GM19468 (cell line): ENCODE measurements around the gene MYL1.

Source experiments
- ATAC-seq: cut with Tn5 transposase; IDR thresholded peaks from one replicate; pipeline ENCODE4 v1.9.1; 2021; ENCODE audit warnings: mild to moderate bottlenecking, moderate library complexity, moderate number of reproducible peaks; ENCODE audit not compliant: unreplicated experiment; ENCODE audit errors: extremely low read depth

The MYL1 gene

DNA sequence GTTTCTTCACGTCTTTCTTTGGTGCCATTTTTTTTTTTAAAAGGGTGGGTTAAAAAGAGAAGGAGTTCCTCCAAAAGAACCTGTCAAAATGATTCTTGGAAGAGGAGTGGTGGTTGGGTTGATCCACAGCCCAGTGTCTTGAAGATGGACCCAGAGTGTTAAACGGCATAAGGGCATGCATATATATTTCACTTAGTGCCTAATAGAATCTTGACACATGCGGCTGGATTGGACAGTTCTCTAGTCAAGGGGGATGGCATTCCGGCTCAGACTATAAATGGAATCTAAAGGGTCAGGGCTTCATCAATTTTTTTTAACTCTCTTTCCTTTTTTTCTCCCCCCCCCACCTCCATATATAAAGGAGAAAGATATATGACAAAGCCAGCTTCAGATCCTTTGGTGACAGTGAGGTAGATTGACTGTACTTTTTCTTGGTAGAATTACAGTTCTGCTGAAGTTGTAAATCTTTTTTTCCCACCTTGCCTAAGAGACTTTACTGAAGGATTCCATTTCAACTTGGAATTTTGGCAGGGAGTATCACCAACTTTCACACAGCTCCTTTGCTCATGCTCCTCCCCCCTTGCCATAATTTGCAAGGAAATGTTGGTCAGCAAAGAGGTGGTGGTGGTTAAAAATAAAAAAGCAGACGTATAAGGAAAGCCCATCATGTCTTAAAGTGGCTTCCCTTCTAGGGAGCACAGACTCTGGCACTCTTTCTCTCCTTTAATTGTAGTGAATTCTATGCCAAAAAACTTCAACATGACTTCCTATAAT is at the start of gene MYL1:
TSS of gene MYL1 (minus strand) at position 160 of the 774 bp plus-strand sequence. CDS start at position 28, 132 bp downstream.
- no peak for ATAC-seq

DNA sequence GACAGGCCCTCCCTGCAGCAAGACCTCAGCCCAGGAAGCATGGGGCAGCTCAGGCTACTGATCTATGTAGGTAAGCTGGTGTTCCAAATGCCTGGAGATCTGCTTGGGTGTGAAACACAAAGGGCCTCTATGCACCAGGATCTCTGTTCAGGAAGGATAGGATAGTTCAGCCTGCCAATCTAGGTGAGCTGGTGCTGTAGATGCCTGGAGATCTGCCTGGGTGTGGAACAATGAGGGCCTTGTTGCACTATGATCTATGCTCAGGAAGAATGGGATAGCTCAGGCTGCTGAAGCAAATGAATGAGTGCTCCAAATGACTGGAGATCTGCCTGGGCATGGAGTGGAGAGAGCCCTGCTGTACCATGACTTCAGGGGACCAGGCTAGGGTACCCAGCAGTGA is 48.9 kb upstream of the MYL1 start:
- no peak for ATAC-seq

GRCh38 chr2:210363261-210363660 is 48.3 kb upstream of the MYL1 start:
- no peak for ATAC-seq

DNA sequence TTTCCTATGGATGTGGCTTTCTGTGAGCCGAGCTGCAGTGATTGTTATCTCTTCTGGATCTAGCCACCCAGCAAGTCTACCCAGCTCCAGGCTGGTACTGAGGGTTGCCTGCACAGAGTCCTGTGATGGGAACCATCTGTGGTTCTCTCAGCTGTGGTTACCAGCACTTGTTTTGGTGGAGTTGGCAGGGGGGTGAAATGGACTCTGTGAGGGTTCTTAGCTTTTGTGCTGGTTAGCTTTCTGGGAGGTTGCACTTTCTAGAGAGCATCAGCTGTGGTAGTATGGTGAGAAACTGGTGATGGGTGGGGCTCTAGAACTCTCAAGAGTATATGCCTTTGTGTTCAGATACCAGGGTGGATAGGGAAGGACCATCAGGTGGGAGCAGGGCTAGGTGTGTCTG is 45.4 kb upstream of the MYL1 start:
- no peak for ATAC-seq

DNA sequence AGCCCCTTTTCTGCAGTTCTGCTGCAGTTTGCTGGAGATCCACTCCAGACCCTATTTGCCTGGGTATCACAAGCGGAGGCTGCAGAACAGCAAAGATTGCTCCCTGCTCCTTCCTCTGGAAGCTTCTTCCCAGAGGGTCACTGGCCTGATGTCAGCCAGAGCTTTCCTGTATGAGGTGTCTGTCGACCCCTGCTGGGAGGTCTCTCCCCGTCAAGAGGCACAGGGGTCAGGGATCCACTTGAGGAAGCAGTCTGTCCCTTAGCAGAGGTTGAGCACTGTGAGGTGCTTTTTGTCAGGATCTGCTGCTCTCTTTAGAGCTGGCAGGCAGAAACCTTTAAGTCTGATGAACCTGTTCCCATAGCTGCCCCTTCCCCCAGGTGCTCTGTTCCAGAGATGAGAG is 42.0 kb upstream of the MYL1 start:
- no peak for ATAC-seq

- ATAC-seq: no peak
These were observed 22.2 kb upstream of the MYL1 start for GRCh38 chr2:210337159-210337558.

DNA sequence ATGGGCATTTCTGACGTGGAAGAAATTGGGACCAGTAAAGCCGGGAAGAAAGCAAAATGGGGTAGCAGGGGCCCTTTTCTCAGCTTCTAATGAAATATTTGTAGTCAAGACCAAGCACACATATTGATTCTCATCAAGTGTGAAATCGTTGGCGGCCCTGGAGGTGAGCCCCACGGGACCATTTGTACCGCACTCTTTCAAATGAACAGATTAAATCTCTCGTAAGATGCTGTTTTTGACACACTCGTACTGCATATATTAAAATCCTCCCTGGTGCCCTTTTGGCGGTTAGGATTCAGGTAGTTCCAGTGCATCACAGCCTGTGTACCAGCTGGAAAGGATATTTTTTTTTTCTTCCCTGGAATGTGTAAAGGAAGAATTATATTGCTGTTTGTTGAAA is 9.9 kb upstream of the MYL1 start:
- ATAC-seq: no peak

- ATAC-seq: no peak
These were observed 9.5 kb upstream of the MYL1 start for GRCh38 chr2:210324458-210324857.

DNA sequence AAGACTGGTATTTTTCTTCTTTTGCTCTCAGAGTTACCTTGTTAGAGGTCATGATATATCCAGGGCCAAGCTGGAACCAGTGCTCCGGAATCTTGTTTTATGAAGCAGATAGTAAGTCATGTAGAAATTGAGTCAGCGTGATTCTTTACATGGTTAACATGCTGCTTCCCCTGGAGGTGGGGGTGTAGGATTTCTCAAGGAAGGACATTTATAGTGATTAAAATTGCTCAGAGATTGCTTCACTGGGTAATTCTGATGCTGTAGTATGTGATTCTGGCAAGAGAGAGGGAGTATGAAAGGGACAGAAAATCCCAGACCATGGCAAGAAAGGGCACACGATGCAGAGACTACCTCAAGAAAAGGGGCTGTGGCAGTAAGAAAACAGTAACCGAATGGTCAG is 8.0 kb upstream of the MYL1 start:
- ATAC-seq: no peak

GRCh38 chr2:210318891-210319290 is 3.9 kb upstream of the MYL1 start:
- no peak for ATAC-seq

GRCh38 chr2:210318486-210318885 is 3.5 kb upstream of the MYL1 start:
- ATAC-seq: no peak

- no peak for ATAC-seq
These were observed 4.4 kb downstream of the MYL1 start for GRCh38 chr2:210310550-210310949.

DNA sequence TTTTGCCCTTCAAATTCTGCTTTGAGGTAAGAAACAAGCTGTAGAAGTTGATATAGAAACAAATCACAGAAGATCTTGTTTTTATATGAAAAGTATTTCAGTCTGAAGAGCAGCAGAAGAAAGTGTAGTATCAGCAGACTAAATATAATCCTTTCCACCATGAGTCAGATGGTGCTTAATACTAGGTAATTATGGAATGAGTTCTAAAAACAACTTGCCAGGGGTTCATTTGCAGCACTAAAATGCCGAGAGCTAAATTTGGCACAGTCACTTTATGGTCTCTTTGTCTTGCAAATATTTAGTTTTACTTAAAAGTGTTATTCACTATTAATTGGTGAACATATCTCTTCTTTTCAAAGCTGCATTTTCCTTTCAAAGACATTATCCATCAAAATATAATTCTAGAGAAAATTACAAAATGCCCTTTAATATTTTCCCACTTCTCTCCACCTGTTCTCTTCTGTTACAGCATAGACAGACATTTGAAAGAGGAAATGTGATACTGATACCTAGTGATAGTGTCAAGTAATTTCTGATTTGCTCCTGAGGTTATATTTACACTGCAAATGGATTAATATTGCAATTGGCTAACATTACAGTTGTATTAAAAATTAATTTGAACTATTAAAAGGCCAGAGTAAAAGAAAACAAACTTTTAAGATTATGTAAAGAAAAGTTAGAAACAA is 5.3 kb downstream of the MYL1 start:
- no peak for ATAC-seq

DNA sequence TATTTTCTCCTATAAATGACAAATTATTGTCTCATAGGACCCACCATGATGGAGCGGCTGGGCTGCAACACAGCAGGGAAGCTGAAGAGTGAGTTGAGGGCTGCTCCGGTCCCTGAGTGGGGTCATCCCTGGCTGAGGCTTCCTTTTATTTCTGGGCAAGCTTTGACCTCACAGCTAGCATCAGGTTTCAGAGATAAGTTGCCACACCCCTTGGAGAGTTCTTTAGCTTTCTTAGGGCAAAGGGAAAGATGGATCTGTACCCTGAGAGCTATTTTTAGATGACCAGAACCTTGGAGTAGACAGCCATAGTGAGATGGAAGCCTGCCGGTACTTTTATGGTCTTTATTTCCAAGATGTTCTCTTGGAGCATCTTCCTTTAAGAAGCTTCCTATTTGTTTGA is 11.5 kb downstream of the MYL1 start:
- no peak for ATAC-seq

DNA sequence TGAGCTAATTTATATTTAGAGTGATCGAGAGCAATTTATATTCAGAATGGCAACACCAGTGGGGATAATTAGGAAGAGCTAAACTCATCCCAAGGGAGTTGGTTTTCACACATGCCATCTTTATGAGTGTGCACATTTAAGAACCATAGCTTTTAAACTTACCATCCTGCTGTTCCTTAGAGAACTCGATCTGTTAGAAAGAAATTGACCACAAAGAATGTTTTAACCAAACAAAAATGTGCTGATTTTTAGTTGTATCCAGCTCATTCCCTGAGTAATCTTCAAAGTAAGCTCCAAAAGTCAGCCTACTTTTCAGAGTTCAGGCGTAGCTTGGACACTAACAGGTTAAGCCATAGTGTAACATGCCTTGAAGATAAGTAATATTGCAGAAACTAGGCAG is 12.6 kb downstream of the MYL1 start:
- ATAC-seq: no peak

- ATAC-seq: no peak
These were observed 15.1 kb downstream of the MYL1 start for GRCh38 chr2:210299866-210300373.

DNA sequence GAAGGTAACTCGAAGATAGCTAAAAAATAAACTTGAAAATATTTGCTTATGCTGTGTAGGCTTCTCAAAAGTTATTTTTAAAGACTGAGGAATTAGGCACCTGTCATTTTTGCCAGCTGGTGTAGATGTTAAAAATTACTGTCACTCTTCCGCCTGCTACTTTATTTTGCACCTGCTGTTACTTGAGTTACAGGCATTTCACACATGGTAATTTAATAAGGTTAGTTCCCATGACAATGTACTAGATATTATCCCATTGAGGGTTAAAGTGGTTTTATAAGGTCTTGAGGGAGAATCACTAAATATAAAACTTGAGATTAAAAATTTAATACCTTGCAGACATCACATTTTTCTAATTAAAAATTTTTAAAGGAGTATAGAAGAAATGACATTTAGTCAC is 26.6 kb downstream of the MYL1 start:
- no peak for ATAC-seq

DNA sequence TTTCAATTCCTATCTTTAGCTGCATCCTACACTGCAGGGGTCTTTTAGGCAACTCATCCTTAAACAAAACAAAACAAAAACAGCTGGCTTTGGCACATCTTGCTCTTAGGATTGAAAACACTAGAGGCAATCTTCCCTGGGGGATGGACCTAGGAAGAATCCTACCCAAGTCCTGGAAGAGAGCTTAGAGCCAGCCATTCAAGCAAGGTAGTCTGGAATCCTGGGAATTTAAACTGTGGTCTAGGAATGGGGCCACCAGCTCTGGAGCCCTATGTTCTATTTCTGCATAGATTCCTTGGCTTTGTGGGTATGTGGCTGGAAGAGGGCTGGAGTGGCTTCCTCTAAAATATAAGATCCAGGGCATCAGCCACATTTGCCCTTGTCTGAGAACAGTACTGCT is 27.7 kb downstream of the MYL1 start:
- no peak for ATAC-seq

GRCh38 chr2:210286123-210286680 is 28.8 kb downstream of the MYL1 start:
- no peak for ATAC-seq

DNA sequence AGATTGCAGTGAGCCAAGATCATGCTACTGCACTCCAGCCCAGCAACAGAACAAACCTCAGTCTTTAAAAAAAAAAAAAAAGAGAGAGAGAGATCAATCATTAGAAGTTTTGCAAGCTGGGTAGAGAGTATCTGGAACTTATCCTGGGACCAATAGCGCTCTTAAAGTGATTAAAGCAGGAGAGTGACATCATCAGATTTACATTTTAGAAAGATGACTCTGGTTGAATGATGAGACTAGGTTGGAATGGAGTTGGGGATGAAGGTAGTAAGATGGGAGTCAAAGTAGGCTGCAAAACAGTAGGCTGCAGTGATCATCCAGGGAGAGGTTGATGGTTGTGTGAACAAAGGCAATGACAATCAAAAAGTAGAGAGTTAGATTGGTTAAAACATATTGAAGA is 37.8 kb downstream of the MYL1 start:
- no peak for ATAC-seq

GRCh38 chr2:210271300-210271699 is 43.7 kb downstream of the MYL1 start:
- no peak for ATAC-seq
